Esophagus muscularis mucosa (tissue), 4 donors: ENCODE results near the gene GMDS. TPM values are rescaled to one million over a fixed set of nuclear protein-coding genes. Genes with fewer than 3 reads are reported as not detected.

Experiments
- DNase-seq: peaks from one replicate; pipeline ENCODE4 v3.0.0-alpha.2; 2017; ENCODE audit errors: extremely low spot score
- H3K27ac ChIP-seq, 4 donors: fragments of 200-600 bp; sonication (generic); replicated peaks in 1 of 4; 1 replicate in 3 of 4; 2 replicates in 1 of 4; pipeline ENCODE4 v1.5.1; 2016 to 2019; ENCODE audit warnings: mild to moderate bottlenecking in 1 of 4
- H3K27me3 ChIP-seq, 4 donors: fragments of 200-600 bp; sonication (generic); one replicate each; pipeline versions ENCODE4 v1.5.1 to v1.6.0; 2016 to 2019
- H3K36me3 ChIP-seq, 4 donors: fragments of 200-600 bp; sonication (generic); one replicate each; pipeline ENCODE4 v1.5.1; 2016 to 2019
- H3K4me1 ChIP-seq, 4 donors: fragments of 200-600 bp; sonication (generic); one replicate each; pipeline ENCODE4 v1.5.1; 2016 to 2019
- H3K4me3 ChIP-seq, 4 donors: fragments of 200-600 bp; sonication (generic); 1 replicate in 2 of 4; 2 replicates in 2 of 4; pipeline ENCODE4 v1.5.1; 2016 to 2019; ENCODE audit warnings: mild to moderate bottlenecking in 4 of 4, moderate library complexity in 1 of 4
- H3K9me3 ChIP-seq, 4 donors: fragments of 200-600 bp; sonication (generic); 1 replicate in 3 of 4; 2 replicates in 1 of 4; pipeline ENCODE4 v1.5.1; 2016 to 2019
- CTCF ChIP-seq, 3 experiments: fragments of 200-600 bp in 2 of 3; fragments of 450-650 bp in 1 of 3; sonication (generic) in 2 of 3; IDR thresholded peaks; one replicate each; pipeline ENCODE4 v1.5.1; 2017 to 2019; ENCODE audit warnings: antibody characterized with exemption in 3 of 3, mild to moderate bottlenecking in 2 of 3, moderate library complexity in 1 of 3
- EP300 ChIP-seq: sonication (generic); formaldehyde crosslinking; IDR thresholded peaks from one replicate; pipeline ENCODE4 v1.6.1; 2017; ENCODE audit warnings: antibody characterized with exemption
- POLR2A ChIP-seq: fragments of 450-650 bp; IDR thresholded peaks from one replicate; pipeline ENCODE4 v1.6.1; 2017; ENCODE audit warnings: antibody characterized with exemption, moderate library complexity, mild to moderate bottlenecking, low read depth
- POLR2AphosphoS5 ChIP-seq, 2 donors: sonication (generic); formaldehyde crosslinking; IDR thresholded peaks; one replicate each; pipeline ENCODE4 v1.6.1; 2017; ENCODE audit warnings: antibody characterized with exemption in 2 of 2
- WGBS: methylation state at CpG from one replicate; pipeline ENCODE4 v1.1.5; 2018; 5-methylcytosine and 5-hydroxymethylcytosine counted together
- intact Hi-C: fragments of 100-400 bp; cut with DNase I; formaldehyde crosslinking; loops from one replicate; pipeline ENCODE4 v1.15.1; 2023
- total RNA-seq, 4 donors: library from RNA; depleted of rRNA; stranded (reverse); fragments of >200 nt; gene quantifications; one replicate each; pipeline versions ENCODE4 v1.1.0 to v1.2.1, GENCODE V29; 2016

The GMDS gene
- total RNA-seq, 4 donors from 2014 or later, result 3.6 to 14.1 (median 6.0) TPM

GRCh38 chr6:2035046-2035445 lies 210.4 kb downstream of the GMDS start:
- H3K4me1 ChIP-seq, result no peaks in the 10 kb centered on the region
- H3K9me3 ChIP-seq, result no peaks in the 10 kb centered on the region
- no peaks in the 10 kb centered on the region for H3K27me3 ChIP-seq
- H3K36me3 ChIP-seq, result no peaks in the 10 kb centered on the region
- 94% methylated on average over 1 of the region's 1 CpG for WGBS
- TF ChIP-seq POLR2A (no peak), EP300 (no peak)
- DNase-seq, result no peak
- no peak overlapping the region for H3K27ac ChIP-seq
- no peak overlapping the region for H3K4me3 ChIP-seq
- intact Hi-C loops, result no loop called here

- no peaks in the 10 kb centered on the region for H3K9me3 ChIP-seq
- 90% methylated on average over 6 of the region's 6 CpGs for WGBS
- no peaks in the 10 kb centered on the region for H3K4me1 ChIP-seq
- DNase-seq, result no peak
- H3K36me3 ChIP-seq, result no peaks in the 10 kb centered on the region
- no peaks in the 10 kb centered on the region for H3K27me3 ChIP-seq
- intact Hi-C loops, result no loop called here
- no peak overlapping the region for H3K4me3 ChIP-seq
- TF ChIP-seq POLR2A (no peak), POLR2AphosphoS5 (IDR thresholded peaks at IDR 0.05) (no peak)
- H3K27ac ChIP-seq, result no peak overlapping the region
Observed at GRCh38 chr6:2034256-2034655, 211.1 kb downstream of the GMDS start.

- 99% methylated on average over 4 of the region's 4 CpGs for WGBS
- DNase-seq, result no peak
- TF ChIP-seq CTCF (IDR thresholded peaks at IDR 0.05), result no peak
- no peak for TF ChIP-seq POLR2A
- no peak for TF ChIP-seq POLR2AphosphoS5 (IDR thresholded peaks at IDR 0.05)
- TF ChIP-seq EP300, result no peak
- H3K9me3 ChIP-seq, result no peaks in the 10 kb centered on the region
- no peak overlapping the region for H3K4me3 ChIP-seq
- no peak overlapping the region for H3K27ac ChIP-seq
- intact Hi-C loops, result no loop called here
- no peaks in the 10 kb centered on the region for H3K36me3 ChIP-seq
- peaks cover 0 to 4% (median 1%) of the 10 kb centered on the region in 4 donors for H3K4me1 ChIP-seq
- H3K27me3 ChIP-seq, result no peaks in the 10 kb centered on the region
Observed at GRCh38 chr6:2033544-2033943, 211.9 kb downstream of the GMDS start.

GRCh38 chr6:2030682-2031244 lies 214.6 kb downstream of the GMDS start:
- no peak overlapping the region for H3K4me3 ChIP-seq
- H3K27me3 ChIP-seq, result no peaks in the 10 kb centered on the region
- H3K4me1 ChIP-seq, result peaks cover 0 to 7% (median 3%) of the 10 kb centered on the region in 4 donors
- H3K27ac ChIP-seq, result no peak overlapping the region
- no peaks in the 10 kb centered on the region for H3K36me3 ChIP-seq
- DNase-seq, result no peak
- WGBS, result 97% methylated on average over 7 of the region's 7 CpGs
- intact Hi-C loops, result no loop called here
- no peak for TF ChIP-seq CTCF (IDR thresholded peaks at IDR 0.05)
- H3K9me3 ChIP-seq, result no peaks in the 10 kb centered on the region

GRCh38 chr6:2029952-2030351 lies 215.5 kb downstream of the GMDS start:
- Histone ChIP-seq H3K4me1 (peaks cover 0 to 7% (median 3%) of the 10 kb centered on the region in 4 donors), H3K27me3 (no peaks in the 10 kb centered on the region), H3K4me3 (no peak overlapping the region), H3K27ac (no peak overlapping the region), H3K9me3 (no peaks in the 10 kb centered on the region), H3K36me3 (no peaks in the 10 kb centered on the region)
- intact Hi-C loops, result no loop called here
- WGBS, result 88% methylated on average over 3 of the region's 3 CpGs
- DNase-seq, result no peak
- TF ChIP-seq EP300, result no peak
- TF ChIP-seq POLR2A, result no peak
- no peak for TF ChIP-seq POLR2AphosphoS5 (IDR thresholded peaks at IDR 0.05)
- TF ChIP-seq CTCF (IDR thresholded peaks at IDR 0.05), result no peak

GRCh38 chr6:2029130-2029794 lies 216.1 kb downstream of the GMDS start:
- 96% methylated on average over 1 of the region's 1 CpG for WGBS
- Histone ChIP-seq H3K9me3 (no peaks in the 10 kb centered on the region), H3K27ac (no peak overlapping the region), H3K27me3 (no peaks in the 10 kb centered on the region), H3K4me1 (peaks cover 0 to 7% (median 3%) of the 10 kb centered on the region in 4 donors), H3K4me3 (no peak overlapping the region), H3K36me3 (no peaks in the 10 kb centered on the region)
- intact Hi-C loops, result no loop called here
- TF ChIP-seq POLR2A (no peak), EP300 (no peak), POLR2AphosphoS5 (IDR thresholded peaks at IDR 0.05) (no peak), CTCF (IDR thresholded peaks at IDR 0.05) (no peak)
- no peak for DNase-seq
